ENCODE data around the gene WFDC1. TPM values are rescaled to one million over a fixed set of nuclear protein-coding genes. Genes with fewer than 3 reads are reported as not detected.

The WFDC1 gene, protein sequence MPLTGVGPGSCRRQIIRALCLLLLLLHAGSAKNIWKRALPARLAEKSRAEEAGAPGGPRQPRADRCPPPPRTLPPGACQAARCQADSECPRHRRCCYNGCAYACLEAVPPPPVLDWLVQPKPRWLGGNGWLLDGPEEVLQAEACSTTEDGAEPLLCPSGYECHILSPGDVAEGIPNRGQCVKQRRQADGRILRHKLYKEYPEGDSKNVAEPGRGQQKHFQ
- 2.6 TPM for polyA plus RNA-seq (ENCODE audit: insufficient read length)
- long read RNA-seq, donor 1, full-length matches to known transcripts = 5 of 5 reads
- long read RNA-seq, donor 1, partial matches to known transcripts = 0 of 5 reads
- long read RNA-seq, donor 1, other reads (novel, unspliced or antisense) = 0 of 5 reads
- long read RNA-seq, donor 2, full-length matches to known transcripts = 2 of 2 reads
- long read RNA-seq, donor 2, partial matches to known transcripts = 0 of 2 reads
- long read RNA-seq, donor 2, other reads (novel, unspliced or antisense) = 0 of 2 reads
- long read RNA-seq, donor 3, partial matches to known transcripts = 0 of 1 reads
- long read RNA-seq, donor 3, other reads (novel, unspliced or antisense) = 0 of 1 reads
- long read RNA-seq, donor 4 = 0 reads
- long read RNA-seq, donor 5, full-length matches to known transcripts = 5 of 5 reads
- long read RNA-seq, donor 5, partial matches to known transcripts = 0 of 5 reads
- long read RNA-seq, donor 5, other reads (novel, unspliced or antisense) = 0 of 5 reads
- long read RNA-seq, donor 6, full-length matches to known transcripts = 3 of 3 reads
- long read RNA-seq, donor 6, partial matches to known transcripts = 0 of 3 reads
- long read RNA-seq, donor 6, other reads (novel, unspliced or antisense) = 0 of 3 reads
- long read RNA-seq, donor 7, partial matches to known transcripts = 0 of 3 reads
- long read RNA-seq, donor 7, other reads (novel, unspliced or antisense) = 0 of 3 reads
- long read RNA-seq, donor 8 = 0 reads

DNA sequence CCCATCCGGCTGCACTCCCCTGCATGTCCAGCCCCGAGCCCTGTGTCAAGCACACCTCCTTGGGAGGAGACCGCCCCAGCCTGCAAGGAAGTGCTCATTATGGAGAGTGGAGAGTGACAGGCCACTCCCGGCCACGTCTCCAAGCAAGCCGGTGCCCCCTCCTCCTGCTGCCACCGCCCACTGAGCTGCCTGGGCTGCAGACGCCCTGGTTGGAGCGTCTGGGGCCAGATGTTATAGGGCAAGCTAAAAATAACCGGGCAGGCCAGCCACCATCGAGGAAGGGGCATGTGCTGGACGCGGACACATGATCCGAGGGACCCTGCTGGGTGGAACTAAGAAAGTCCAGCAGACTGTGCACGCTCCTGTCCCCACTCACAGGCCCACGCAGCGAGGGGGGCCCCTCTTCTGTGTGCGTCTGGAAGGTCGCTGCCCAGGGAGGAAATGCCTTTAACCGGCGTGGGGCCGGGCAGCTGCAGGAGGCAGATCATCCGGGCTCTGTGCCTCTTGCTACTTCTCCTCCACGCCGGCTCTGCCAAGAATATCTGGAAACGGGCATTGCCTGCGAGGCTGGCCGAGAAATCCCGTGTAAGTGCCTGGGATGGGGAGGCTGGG is at the start of gene WFDC1:
TSS of gene WFDC1 (plus strand) at position 348 of the 612 bp plus-strand sequence. CDS start at position 442, 94 bp downstream.
- DNase-seq = no peak

DNA sequence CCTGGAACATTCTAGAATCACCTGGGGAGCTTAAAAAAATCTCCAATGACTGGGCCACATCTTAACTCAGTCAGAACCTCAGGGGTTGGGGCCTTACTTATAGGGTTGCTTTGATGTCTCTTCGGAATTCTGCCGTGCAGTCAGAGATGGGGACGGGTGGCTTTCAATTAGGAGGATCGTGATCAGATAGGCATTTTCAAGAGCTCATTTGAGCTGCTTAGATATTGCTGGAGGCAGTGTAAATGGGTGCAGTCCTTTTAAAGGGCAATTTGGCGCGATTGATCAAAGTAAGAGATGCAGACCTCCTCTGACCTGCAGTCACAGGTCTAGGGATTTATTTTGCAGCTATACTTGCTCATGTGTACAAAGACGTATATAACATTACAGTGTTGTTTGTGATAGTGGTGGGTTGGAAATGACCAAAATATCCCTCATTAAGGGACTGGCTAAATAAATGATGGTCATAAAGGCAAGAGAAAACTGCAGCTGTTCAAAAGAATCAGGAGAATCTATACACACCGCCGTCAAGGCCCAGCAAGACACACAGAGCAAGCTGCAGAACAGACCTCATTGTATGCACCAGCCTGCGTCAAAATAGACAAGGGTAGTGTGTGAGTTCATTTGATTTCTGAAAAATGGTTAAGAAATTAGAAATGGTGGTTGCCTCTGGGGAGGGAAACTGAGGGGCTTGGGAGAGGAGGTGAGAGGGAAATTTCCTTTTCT is 48.6 kb upstream of the WFDC1 start:
- DNase-seq = no peak

DNA sequence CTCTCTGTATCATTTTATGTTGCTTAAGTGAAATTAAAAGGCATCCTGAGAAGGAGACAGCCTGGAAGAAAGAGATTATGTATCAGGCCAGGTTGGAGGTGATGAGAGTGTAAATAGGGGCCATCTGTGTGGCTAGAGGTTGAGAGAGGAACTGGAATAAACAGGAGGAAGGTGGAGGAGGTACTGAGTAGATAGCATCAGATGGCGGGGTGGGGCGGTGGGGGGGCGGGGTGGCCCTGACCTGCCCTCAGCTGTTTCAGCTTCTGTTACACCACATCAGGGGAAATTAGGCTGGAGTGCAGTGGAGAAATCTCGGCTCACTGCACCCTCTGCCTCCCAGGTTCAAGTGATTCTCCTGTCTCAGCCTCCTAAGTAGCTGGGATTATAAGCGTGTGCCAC is 48.0 kb upstream of the WFDC1 start:
- DNase-seq = no peak

DNA sequence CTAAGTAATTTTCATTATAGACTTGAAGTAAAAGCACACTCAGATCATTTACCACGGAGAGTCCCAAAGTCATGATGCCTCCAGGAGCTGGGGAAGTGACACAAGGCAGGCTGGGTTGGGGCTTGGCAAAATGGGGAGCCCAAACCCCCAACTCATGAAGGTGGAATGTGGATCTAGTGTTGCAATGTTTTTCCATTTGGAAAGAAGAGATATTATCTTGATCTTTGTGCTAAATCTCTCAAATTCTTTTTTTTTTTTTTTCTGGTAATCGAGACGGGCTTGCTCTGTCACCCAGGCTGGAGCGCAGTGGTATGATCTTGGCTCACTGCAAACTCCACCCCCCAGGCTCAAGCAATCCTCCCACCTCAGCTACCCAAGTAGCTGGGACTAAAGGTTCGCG is 47.3 kb upstream of the WFDC1 start:
- no peak for DNase-seq

DNA sequence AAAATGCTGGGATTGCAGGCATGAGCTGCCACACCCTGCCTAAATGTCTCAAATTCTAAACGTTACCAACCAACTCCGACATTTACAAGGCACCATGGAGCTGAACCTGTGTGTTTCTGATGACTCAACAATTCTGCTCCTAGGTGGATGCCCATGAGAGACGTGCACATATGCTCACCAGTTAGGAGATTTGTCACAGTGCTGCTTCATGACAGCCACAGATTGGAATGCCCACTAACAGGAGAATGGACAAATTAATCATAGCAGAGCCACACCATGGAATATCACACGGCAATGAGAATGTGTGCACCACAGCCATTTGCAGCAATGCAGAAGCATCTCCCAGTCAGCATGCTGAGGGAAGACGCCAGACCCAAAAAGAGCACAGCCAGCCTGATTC is 46.8 kb upstream of the WFDC1 start:
- no peak for DNase-seq

DNA sequence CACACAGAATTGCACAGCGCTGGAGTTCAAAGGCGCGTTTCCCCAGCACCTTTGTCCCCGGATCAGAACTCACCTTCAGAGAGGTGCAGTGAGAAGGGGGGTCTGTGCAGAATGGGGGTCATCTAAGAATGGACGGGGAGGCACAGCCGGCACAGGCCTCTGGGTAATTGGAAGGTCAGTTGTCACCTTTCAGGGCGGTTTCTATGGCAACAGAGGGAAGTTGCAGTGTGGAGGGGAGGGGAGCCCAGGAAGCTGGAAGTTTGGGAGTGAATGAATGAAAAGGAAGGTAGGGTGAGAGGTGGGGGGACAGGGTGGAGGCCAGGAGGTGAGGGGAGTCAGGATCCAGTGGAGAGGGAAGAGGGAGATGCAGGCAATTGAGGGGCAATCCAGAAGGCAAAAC is 42.5 kb upstream of the WFDC1 start:
- DNase-seq = no peak

DNA sequence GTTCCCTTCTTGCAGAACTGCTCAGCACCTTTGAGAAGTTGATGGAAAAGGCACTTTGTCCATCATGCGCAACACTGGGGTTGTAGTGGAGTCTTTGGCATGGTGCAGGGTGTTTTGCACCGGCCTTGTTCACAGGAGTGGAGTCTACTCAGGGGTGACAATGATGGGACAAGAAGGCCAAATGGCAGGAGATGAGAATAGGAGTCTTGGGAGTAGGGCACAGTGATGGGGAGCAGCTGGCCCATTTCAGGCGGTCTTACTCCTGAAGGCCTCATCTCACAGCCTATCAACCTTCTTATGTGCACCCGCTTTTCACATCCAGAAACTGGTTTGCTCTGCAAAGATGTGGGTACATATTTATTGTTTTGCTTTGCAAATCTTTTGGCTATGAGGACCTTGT is 41.5 kb upstream of the WFDC1 start:
- DNase-seq = no peak

DNA sequence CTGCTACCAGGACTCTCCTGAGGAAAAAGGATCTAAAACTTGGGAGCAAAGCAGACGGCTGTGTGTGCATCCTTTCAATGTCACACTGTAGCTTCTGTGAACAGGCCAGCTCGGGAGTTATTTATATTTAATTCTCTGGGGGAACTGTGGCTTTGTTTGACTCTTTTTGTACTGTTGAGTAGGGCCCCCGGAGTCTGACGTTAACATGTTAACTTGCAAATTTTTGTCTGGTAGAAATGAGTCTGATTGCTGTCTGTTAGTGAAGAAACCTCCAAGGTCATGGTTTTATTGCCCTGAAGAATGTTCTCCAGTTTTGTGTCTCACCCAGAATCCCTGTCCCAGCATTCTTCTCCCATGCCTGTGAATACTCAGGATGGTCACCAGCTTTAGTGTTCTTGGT is 40.6 kb upstream of the WFDC1 start:
- no peak for DNase-seq

DNA sequence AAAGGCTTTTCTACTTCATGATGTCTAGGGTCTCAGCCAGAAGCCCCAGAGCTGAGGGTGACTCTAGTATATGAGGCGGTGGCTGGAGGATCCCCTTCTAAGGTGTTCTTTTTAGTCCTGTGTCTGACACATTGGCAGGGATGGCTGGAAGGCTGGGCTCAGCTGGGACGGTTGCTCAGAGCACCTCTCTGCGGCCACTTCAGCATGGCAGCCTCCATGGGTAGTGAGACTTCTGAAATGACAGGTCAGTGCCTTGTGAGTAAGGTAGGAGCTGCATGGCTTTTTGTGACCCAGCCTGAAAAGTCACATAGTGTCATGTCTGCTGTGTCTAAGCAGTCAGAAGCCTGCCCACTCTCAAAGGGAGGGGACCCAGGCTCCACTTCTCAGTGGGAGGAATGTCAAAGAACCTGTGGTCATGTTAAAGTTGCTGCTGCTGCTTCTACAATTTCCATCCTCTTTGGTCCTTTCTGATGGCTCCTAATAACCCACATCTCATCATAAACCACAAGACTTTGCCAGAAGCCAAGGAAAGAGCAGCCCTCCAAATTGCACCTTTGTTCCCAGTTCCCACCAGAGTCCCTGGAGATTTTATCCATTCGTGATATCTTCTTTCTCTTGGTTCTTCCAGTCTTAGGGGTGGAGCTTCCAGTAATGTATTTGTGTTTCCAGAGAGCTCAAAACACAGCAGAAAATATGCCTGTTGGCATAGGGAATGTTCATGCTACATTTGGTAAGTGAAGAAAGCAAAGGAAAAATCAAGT is 39.4 kb upstream of the WFDC1 start:
- no peak for DNase-seq

DNA sequence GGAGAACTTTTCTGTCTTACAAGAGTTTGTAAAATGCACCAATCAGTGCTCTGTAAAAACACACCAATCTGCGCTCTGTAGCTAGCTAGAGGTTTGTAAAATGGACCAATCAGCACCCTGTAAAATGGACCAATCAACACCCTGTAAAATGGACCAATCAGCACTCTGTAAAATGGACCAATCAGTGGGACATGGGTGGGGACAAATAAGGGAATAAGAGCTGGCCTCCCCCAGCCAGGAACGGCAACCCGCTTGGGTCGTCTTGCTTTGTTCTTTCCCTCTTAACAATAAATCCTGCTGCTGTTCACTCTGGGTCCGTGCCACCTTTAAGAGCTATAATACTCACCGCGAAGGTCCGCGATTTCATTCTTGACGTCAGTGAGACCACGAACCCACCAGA is 36.4 kb upstream of the WFDC1 start:
- no peak for DNase-seq

DNA sequence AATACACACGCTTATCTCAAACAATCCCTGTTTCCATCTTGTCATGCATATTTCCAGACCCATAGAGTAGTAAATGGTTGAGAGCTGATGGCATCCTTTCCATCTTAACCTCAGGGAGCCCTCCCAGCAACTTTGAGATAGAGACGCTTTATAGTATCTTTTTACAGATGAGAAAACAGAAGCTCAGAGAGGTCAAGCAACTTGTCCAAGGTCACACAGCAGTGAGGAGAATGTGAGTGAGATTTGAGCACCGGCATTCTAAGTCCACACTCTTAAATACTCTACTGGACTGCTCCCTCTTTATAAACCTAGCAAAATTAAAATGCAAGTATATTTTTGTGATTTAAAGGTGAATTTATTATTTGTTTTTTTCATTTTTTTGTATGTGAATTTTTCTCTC is 35.0 kb upstream of the WFDC1 start:
- no peak for DNase-seq

DNA sequence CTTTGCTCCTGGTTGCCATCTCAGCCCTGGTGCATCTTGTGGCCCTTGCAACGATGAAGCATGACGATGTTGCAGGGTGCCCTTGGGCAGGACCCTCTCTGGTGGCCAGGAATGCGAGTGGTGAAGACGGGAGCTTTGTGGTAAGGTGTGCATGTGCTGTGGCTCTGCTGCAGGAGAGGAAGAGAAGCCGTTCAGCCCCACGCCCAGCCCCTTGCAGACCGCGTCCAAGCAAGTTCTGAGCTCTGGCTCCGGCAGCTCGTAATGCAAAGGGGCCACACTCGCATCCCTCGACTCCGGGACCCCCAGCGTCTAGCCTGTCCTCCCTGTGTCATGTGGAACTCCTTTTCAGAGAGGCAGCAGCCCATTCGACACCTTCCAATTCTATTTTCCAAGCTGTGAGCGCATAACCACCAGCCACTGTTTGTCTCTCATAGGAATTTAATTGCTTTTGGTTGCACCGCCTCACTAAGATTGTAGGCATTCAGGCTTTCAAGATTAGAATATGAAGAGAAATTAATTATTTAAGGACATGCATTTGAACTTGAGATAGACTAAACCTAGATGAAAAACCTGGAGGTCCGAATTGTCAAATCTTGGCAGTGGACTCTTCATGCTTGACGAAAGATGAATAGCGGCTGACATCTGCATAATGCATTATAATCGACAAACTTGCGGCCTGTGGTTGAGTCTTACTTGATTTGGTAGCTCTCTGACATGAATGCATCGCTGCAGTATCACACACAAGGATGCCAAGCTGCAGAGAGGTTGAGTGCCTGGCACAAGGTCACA is 33.7 kb upstream of the WFDC1 start:
- no peak for DNase-seq

DNA sequence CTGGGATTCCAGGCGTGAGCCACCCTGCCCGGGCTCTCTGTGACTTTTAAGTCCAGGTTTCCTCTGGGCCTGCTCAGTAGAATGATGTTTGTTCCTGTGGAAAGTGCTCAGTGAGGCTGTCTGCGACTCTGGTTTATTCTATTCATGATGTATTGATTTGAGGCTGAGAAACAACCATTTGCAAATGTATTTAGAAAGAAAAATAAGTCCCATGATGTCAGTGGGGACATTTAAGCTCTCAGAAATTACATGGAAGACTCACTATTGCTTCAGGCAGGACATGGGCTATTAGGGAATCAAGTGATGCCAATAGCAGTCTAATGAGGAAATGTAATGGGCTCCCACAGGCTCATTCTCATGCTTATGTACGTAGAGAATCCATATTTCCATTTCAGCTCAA is 32.6 kb upstream of the WFDC1 start:
- DNase-seq = no peak

DNA sequence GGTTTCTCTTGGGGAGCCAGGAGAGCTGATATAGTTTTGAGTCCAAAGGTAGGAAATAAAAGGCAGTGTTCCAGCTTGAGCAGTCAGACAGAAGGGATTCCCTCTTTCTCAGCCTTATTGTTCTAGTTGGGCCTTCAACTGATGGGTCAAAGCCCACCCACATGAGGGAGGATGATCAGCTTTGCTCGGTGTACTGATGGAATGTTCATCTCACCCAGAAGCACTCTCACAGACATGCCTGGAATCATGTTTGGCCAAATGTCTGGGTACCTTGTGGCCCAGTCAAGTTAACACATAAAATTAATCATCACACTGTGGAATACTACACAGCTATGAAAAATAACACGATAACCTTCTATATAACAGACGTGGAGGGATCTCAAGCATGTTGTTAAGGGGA is 31.7 kb upstream of the WFDC1 start:
- no peak for DNase-seq

DNA sequence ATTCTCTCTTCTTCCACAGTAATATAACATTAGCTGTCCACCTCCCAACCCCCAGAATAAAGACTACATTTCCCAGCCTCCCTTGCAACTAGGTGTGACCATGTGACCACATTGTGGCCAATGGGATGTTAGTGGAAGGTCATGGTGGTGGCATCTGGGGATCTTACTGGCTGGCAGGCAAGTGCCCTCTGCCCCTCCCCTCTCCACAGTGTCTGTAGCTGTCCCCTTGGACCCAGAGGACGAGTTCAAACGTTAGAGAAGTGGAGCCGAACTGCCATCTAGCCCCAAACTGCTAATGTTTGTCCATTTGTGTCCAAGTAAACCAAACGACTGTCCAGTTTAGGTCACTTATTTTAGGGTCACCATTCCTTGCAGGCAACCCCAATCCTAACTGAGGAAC is 28.2 kb upstream of the WFDC1 start:
- peak; percentile 53 for DNase-seq

DNA sequence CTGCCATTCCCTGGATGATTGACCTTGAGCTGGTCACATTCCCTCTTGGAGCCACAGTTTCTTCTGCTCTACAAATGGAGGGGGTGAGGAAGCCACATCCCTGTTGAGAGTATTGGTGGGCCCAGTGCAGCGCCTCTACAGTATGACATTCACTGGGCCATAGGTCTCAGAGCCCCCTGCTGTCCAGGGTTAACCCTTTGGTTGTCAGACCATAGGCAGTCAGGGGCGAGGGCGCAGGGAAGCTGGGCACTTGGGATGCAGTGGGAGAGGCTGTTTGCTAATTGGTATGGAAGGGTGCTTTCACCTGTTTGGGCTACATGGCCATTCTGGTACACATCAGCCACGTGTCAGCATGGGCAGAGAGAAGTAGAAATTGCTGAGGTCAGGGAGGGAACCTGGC is 27.3 kb upstream of the WFDC1 start:
- no peak for DNase-seq

DNA sequence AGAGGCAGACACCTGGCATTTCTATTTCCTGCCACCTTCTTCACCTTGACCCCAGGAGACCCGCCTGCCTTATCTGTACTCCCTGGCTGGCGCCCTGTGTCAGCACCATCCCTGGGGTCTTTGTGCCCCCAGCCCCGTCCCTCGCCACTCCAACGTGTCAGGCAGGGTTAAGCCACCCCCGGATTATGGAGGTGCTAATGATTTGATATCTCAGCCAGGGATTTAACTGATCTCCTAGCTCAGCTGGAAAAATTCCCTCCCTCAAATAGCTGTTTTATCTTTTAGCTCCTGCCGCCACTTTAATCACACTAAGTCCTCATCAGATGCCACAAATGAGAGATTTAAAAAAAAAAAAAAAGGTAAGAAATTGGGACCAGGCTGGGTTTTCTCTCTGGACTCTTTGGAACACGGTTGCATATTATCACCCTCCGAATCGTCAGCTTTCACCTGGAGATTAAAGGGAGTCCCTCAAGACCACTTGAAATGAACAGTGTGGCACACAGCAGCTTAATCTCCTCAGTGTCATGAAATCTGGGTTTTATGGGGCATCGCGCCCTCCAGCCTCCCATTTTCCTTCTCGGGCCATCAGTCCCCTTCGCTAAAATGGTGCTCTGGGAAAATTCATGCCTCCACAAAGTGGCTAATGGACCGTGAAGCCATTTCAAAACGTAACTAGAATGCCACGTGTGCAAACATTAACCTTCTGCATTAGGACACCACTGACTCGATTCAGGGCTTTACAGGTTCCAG is 26.2 kb upstream of the WFDC1 start:
- peak; percentile 82 for DNase-seq

DNA sequence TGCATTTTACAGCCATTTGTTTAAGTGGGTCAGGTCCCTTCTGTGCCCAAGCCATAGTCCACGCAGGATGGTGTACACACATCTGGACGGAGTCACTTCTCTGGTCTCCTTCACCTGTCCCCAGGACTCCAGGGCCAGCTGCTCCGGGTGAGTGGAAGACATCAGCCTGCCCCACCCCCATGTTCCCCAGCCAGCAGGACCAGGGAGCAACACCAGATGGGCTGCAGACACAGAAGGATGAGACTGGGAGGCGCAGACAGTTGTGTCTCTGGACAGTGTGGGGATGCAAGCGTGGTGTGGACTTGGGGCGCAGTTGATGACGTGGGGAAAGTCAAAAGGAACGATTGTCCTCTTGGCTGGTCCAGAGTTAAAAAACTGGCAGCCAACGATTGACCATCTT is 24.6 kb upstream of the WFDC1 start:
- DNase-seq = no peak

DNA sequence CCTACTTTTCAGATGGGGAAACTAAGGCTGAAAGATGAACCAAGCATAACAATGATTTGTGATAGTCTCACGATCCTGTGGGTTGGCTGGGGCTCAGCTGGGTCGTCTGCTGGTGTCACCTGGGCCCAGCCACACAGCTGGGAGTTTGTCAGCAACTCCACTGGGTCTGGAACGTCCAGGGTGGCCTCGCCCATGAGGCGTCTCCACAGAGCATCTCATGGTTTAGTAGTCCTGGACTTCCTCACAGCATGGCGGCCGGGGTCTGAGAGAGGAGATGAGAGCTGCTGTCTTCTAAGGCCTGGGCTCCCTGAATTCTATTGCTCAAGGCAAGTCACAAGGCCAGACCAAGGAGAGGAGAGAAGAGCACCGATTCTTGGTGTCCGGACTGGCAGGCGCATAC is 24.1 kb upstream of the WFDC1 start:
- no peak for DNase-seq

DNA sequence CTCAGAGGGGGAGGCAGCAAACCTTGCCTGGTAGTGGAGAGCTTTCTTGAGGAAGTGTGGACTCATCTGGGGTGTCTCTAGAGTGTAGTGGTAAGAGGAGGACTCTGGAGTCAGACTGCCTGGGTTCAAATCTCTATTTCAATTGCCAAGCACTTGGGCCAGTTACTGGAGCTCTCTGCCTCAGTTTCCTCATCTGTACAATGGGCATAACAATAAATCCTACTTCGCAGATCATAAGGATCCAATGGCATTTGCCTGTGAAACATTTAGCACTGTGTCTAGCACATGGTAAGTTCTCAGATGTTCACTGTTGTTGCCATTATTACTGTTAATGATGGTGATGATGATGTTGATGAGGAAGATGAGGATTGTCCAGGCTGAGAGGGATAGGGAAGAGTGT is 23.6 kb upstream of the WFDC1 start:
- DNase-seq = no peak
